Keratinocyte (primary cell): ENCODE measurements around the gene NXT2. TPM values are rescaled to one million over a fixed set of nuclear protein-coding genes. Genes with fewer than 3 reads are reported as not detected.

Experiments
- DNase-seq: peaks from one replicate; pipeline ENCODE4 v3.0.0-alpha.2; 2011; ENCODE audit warnings: low read depth, missing footprints, low spot score
- FAIRE-seq: peaks from 2 replicates; lab custom pipeline; 2011; peaks lifted over from hg19 to GRCh38; lab: Jason Lieb, UNC
- H2AFZ ChIP-seq: 2 replicates; pipeline ENCODE4 v1.6.0; 2012; ENCODE audit warnings: low read length, control low read depth, inconsistent platforms; ENCODE audit not compliant: control insufficient read depth
- H3K27ac ChIP-seq: 2 replicates; pipeline ENCODE4 v1.5.1; 2011; ENCODE audit warnings: low read length; ENCODE audit not compliant: control insufficient read depth, insufficient read depth
- H3K27me3 ChIP-seq: 3 replicates; pipeline ENCODE4 v1.6.0; 2011; ENCODE audit warnings: low read length; ENCODE audit not compliant: control insufficient read depth, insufficient read depth; ENCODE audit errors: extremely low read depth
- H3K36me3 ChIP-seq, 2 experiments: 2 replicates in 1 of 2; 3 replicates in 1 of 2; pipeline ENCODE4 v1.5.1; 2011; ENCODE audit warnings: low read length in 2 of 2, mild to moderate bottlenecking in 1 of 2; ENCODE audit not compliant: control insufficient read depth in 2 of 2, insufficient read depth in 2 of 2; ENCODE audit errors: extremely low read depth in 1 of 2
- H3K4me1 ChIP-seq: 3 replicates; pipeline ENCODE4 v1.5.1; 2011; ENCODE audit warnings: low read length; ENCODE audit not compliant: control insufficient read depth, insufficient read depth; ENCODE audit errors: extremely low read depth
- H3K4me2 ChIP-seq: 3 replicates; pipeline ENCODE4 v1.6.0; 2011; ENCODE audit warnings: low read depth, low read length; ENCODE audit not compliant: control insufficient read depth, insufficient read depth; ENCODE audit errors: extremely low read depth
- H3K4me3 ChIP-seq, 3 experiments: fragments of 200-600 bp in 1 of 3; sonication (generic) in 1 of 3; 2 replicates in 2 of 3; 3 replicates in 1 of 3; pipeline ENCODE4 v1.5.1; 2011 to 2016; ENCODE audit warnings: low read length in 3 of 3, mild to moderate bottlenecking in 3 of 3, control low read depth in 2 of 3, inconsistent platforms in 1 of 3, low read depth in 1 of 3, mixed read lengths in 1 of 3, mixed run types in 1 of 3, moderate library complexity in 1 of 3; ENCODE audit not compliant: control insufficient read depth in 2 of 3, insufficient read depth in 2 of 3; ENCODE audit errors: extremely low read depth in 1 of 3
- H3K79me2 ChIP-seq: 2 replicates; pipeline ENCODE4 v1.6.0; 2012; ENCODE audit warnings: low read length; ENCODE audit not compliant: control insufficient read depth, insufficient read depth
- H3K9ac ChIP-seq: 3 replicates; pipeline ENCODE4 v1.6.0; 2011; ENCODE audit warnings: low read length; ENCODE audit not compliant: control insufficient read depth, insufficient read depth; ENCODE audit errors: extremely low read depth
- H3K9me1 ChIP-seq: 3 replicates; pipeline ENCODE4 v1.6.0; 2011; ENCODE audit warnings: low read length; ENCODE audit not compliant: control insufficient read depth, insufficient read depth; ENCODE audit errors: extremely low read depth
- H3K9me3 ChIP-seq: 2 replicates; pipeline ENCODE4 v1.5.1; 2012; ENCODE audit warnings: low read depth, low read length; ENCODE audit not compliant: control insufficient read depth
- H4K20me1 ChIP-seq: 3 replicates; pipeline ENCODE4 v1.6.0; 2011; ENCODE audit warnings: low read length; ENCODE audit not compliant: control insufficient read depth, insufficient read depth; ENCODE audit errors: extremely low read depth
- EZH2 ChIP-seq: IDR thresholded peaks from one replicate; pipeline ENCODE4 v1.6.1; 2012; ENCODE audit warnings: inconsistent platforms, mild to moderate bottlenecking, low read length, moderate library complexity
- dilution Hi-C: fragments of 300-500 bp; cut with MboI; formaldehyde crosslinking; loops from one replicate; pipeline ENCODE4 v1.7.0; 2020; ENCODE audit warnings: low sequenced_read_pairs; ENCODE audit not compliant: extremely low pct_ligation_motif_present
- polyA plus RNA-seq, 5 experiments: library from polyadenylated mRNA; depleted of rRNA in 3 of 5; stranded (reverse) in 3 of 5; stranded (forward) in 1 of 5; unstranded in 1 of 5; fragments of >200 nt; gene quantifications; 1 replicate in 1 of 5; 2 replicates in 3 of 5; 3 replicates in 1 of 5; pipeline versions ENCODE4 v1.2.1 to v1.2.3, GENCODE V29; 2011 to 2012; ENCODE audit warnings: missing spikeins in 2 of 5, low read depth in 1 of 5, low replicate concordance in 1 of 5
- TF ChIP-seq, protein P1 (sequence below), 3 experiments: IDR thresholded peaks in 1 of 3; conservative IDR thresholded peaks in 1 of 3; optimal IDR thresholded peaks in 1 of 3; 2 replicates in 2 of 3; 3 replicates in 1 of 3; pipeline versions ENCODE3 to v1.5.1; 2011; ENCODE audit warnings: low read length in 3 of 3, mild to moderate bottlenecking in 3 of 3, moderate library complexity in 2 of 3, control low read depth in 1 of 3, inconsistent platforms in 1 of 3; ENCODE audit not compliant: insufficient read depth in 2 of 3; ENCODE audit errors: extremely low read depth in 1 of 3

NXT2 gene
- polyA plus RNA-seq, 1 donor (not counting 4 experiments of a cell fraction or from before 2014, with no cell fraction given) = 7.7 TPM

DNA sequence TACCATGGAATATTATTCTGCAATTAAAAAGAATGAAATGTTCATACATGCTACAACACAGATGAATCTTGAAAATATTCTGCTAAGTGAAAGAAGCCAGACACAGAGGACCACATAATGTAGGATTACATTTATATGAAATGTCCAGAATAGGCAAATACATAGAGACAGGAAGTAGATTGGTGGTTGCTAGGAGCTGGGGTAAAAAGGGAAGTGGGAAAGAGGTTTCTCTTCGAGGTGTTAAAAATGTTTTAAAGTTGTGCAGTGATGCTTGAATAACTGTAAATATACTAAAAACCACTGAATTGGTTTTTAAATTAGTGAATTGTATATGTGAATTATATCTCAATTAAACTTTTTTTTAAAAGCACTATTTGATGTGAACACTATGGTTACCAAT lies 3.6 kb upstream of the NXT2 start:
- FAIRE-seq (no peak), DNase-seq (no peak)
- TF ChIP-seq, protein P1, sequence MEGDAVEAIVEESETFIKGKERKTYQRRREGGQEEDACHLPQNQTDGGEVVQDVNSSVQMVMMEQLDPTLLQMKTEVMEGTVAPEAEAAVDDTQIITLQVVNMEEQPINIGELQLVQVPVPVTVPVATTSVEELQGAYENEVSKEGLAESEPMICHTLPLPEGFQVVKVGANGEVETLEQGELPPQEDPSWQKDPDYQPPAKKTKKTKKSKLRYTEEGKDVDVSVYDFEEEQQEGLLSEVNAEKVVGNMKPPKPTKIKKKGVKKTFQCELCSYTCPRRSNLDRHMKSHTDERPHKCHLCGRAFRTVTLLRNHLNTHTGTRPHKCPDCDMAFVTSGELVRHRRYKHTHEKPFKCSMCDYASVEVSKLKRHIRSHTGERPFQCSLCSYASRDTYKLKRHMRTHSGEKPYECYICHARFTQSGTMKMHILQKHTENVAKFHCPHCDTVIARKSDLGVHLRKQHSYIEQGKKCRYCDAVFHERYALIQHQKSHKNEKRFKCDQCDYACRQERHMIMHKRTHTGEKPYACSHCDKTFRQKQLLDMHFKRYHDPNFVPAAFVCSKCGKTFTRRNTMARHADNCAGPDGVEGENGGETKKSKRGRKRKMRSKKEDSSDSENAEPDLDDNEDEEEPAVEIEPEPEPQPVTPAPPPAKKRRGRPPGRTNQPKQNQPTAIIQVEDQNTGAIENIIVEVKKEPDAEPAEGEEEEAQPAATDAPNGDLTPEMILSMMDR (optimal IDR thresholded peaks at IDR 0.05 in 1 of 3, IDR thresholded peaks at IDR 0.05 in 1 of 3, conservative IDR thresholded peaks at IDR 0.05 in 1 of 3; ENCODE audit: extremely low read depth in 1 of 3, insufficient read depth in 2 of 3, low read length in 3 of 3) = no peak
- TF ChIP-seq EZH2 = no peak
- Histone ChIP-seq H3K9me3 (no peaks in the 10 kb centered on the region), H3K79me2 (no peaks in the 10 kb centered on the region), H3K9ac (no peak overlapping the region), H2AFZ (no peak overlapping the region), H3K4me2 (no peak overlapping the region), H3K27me3 (no peaks in the 10 kb centered on the region), H3K9me1 (no peaks in the 10 kb centered on the region), H3K36me3 (no peaks in the 10 kb centered on the region), H3K4me1 (peaks cover 4% of the 10 kb centered on the region), H4K20me1 (no peaks in the 10 kb centered on the region), H3K27ac (peak overlapping the region; percentile 38), H3K4me3 (no peak overlapping the region)
- dilution Hi-C loops = no loop called here

DNA sequence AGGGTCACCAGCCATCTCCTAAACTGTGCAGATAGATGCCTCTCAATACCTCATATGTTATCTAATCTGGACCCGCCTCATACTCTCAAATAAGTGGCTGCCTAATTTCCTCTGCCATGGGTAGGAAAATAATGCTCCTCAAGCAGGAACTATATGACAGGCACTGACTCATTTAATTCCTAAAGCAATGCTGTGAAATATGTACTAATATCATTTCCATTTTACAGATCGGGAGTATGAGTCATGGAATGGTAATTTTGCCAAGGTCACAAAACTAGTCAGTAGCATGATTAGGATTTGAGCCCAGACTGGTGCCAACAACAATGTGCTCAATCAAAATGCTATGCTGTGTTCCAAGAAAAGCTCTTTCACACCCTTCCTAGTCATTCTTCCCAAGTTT lies 3.0 kb upstream of the NXT2 start:
- TF ChIP-seq, protein P1 (optimal IDR thresholded peaks at IDR 0.05 in 1 of 3, IDR thresholded peaks at IDR 0.05 in 1 of 3, conservative IDR thresholded peaks at IDR 0.05 in 1 of 3; ENCODE audit: extremely low read depth in 1 of 3, insufficient read depth in 2 of 3, low read length in 3 of 3) = no peak
- no peak for TF ChIP-seq EZH2
- no peak overlapping the region for H3K4me3 ChIP-seq
- no peaks in the 10 kb centered on the region for H3K27me3 ChIP-seq
- no peaks in the 10 kb centered on the region for H3K9me3 ChIP-seq
- dilution Hi-C loops = no loop called here
- H3K27ac ChIP-seq = peak overlapping the region; percentile 38
- FAIRE-seq = peak; percentile 78
- no peaks in the 10 kb centered on the region for H3K9me1 ChIP-seq
- H3K79me2 ChIP-seq = no peaks in the 10 kb centered on the region
- H4K20me1 ChIP-seq = no peaks in the 10 kb centered on the region
- peak; percentile 28 for DNase-seq
- H3K9ac ChIP-seq = no peak overlapping the region
- no peak overlapping the region for H2AFZ ChIP-seq
- peaks cover 4% of the 10 kb centered on the region for H3K4me1 ChIP-seq
- no peaks in the 10 kb centered on the region for H3K36me3 ChIP-seq
- no peak overlapping the region for H3K4me2 ChIP-seq
